ENCODE data around the gene SEMA4D.

DNA sequence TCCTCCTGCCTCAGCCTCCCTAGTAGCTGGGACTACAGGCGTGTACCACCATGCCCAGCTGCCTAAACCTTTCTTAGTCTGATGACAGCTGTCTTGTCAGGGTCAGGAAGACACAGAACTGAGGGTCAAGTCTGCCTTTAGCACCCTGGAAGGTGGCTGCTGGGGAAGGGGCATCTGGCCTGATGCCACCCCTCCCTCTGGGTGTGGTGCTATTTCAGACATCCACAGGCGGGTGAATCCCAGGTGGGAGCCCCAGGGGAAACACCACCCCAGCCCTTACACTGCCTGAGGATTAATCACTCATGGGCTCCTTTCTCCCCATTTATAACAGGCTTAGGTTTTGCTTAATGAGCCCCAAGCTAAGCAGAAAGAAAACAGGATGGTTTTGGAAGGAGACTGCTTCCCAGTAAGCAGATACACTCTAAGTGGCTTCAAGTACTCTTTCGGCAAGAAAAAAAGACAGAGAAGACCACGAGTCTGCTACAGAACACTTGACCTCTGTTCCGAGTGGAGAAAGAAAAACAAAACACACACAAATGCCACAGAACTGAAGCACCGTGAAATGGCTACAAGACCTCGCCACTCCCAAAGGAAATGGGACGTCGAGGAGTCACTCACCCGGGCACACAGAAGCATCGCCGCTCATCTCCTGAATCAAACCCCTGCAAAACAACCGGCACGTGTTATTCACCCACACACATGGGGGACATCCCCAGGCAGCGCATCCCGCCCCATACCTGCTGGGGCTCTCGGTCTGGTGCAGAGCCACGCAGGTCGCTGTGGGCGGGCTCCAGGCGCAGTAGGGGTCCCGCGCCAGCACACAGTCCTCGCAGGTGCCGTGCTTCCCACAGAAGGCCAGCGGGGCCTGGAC is 117.2 kb downstream of the SEMA4D start:
- TF ChIP-seq, protein P1, sequence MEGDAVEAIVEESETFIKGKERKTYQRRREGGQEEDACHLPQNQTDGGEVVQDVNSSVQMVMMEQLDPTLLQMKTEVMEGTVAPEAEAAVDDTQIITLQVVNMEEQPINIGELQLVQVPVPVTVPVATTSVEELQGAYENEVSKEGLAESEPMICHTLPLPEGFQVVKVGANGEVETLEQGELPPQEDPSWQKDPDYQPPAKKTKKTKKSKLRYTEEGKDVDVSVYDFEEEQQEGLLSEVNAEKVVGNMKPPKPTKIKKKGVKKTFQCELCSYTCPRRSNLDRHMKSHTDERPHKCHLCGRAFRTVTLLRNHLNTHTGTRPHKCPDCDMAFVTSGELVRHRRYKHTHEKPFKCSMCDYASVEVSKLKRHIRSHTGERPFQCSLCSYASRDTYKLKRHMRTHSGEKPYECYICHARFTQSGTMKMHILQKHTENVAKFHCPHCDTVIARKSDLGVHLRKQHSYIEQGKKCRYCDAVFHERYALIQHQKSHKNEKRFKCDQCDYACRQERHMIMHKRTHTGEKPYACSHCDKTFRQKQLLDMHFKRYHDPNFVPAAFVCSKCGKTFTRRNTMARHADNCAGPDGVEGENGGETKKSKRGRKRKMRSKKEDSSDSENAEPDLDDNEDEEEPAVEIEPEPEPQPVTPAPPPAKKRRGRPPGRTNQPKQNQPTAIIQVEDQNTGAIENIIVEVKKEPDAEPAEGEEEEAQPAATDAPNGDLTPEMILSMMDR (IDR thresholded peaks at IDR 0.05 in 8 of 11, conservative IDR thresholded peaks at IDR 0.05 in 3 of 11): no peak
- TF ChIP-seq POLR2AphosphoS5 (IDR thresholded peaks at IDR 0.05) (peak in 2 of 3 donors; percentile 11 to 56), POLR2A (IDR thresholded peaks at IDR 0.05) (no peak)

All from spleen (tissue), 7 donors.